GM23248 (cell line): ENCODE results near the gene PPP2R1B. TPM values are rescaled to one million over a fixed set of nuclear protein-coding genes. Genes with fewer than 3 reads are reported as not detected.

Source experiments
- DNase-seq: peaks from one replicate; pipeline ENCODE4 v3.0.0-alpha.2; 2015
- H2AFZ ChIP-seq: fragments of 200-600 bp; sonication (generic); 2 replicates; pipeline ENCODE4 v1.6.1; 2016; ENCODE audit warnings: antibody characterized with exemption
- H3F3A ChIP-seq: fragments of 200-600 bp; sonication (generic); 2 replicates; pipeline ENCODE4 v1.6.1; 2016; ENCODE audit warnings: mild to moderate bottlenecking, antibody characterized with exemption, mixed run types; ENCODE audit not compliant: insufficient read depth
- H3K27ac ChIP-seq: fragments of 200-600 bp; sonication (generic); 2 replicates; pipeline ENCODE4 v1.5.1; 2016; ENCODE audit warnings: mild to moderate bottlenecking
- H3K27me3 ChIP-seq: fragments of 200-600 bp; sonication (generic); replicated peaks from 2 replicates; pipeline ENCODE4 v1.6.1; 2016; ENCODE audit warnings: mild to moderate bottlenecking; ENCODE audit not compliant: insufficient read depth
- H3K36me3 ChIP-seq: fragments of 200-600 bp; sonication (generic); 2 replicates; pipeline ENCODE4 v1.6.1; 2016; ENCODE audit warnings: low read depth, mild to moderate bottlenecking
- H3K4me1 ChIP-seq: fragments of 200-600 bp; sonication (generic); 2 replicates; pipeline ENCODE4 v1.6.1; 2016; ENCODE audit warnings: mild to moderate bottlenecking; ENCODE audit not compliant: insufficient read depth
- H3K4me2 ChIP-seq: fragments of 200-600 bp; sonication (generic); one replicate; pipeline ENCODE4 v1.6.1; 2016; ENCODE audit warnings: mild to moderate bottlenecking; ENCODE audit not compliant: unreplicated experiment
- H3K4me3 ChIP-seq: fragments of 200-600 bp; sonication (generic); 2 replicates; pipeline ENCODE4 v1.5.1; 2016; ENCODE audit warnings: mild to moderate bottlenecking
- H3K79me2 ChIP-seq: fragments of 200-600 bp; sonication (generic); 2 replicates; pipeline ENCODE4 v1.6.1; 2016; ENCODE audit warnings: mild to moderate bottlenecking; ENCODE audit not compliant: insufficient read depth
- H3K9ac ChIP-seq: fragments of 200-600 bp; sonication (generic); 2 replicates; pipeline ENCODE4 v1.6.1; 2016; ENCODE audit warnings: mild to moderate bottlenecking
- H3K9me2 ChIP-seq: fragments of 200-600 bp; sonication (generic); 2 replicates; pipeline ENCODE4 v1.6.1; 2016; ENCODE audit warnings: mixed run types, mild to moderate bottlenecking, moderate library complexity; ENCODE audit not compliant: insufficient read depth
- H3K9me3 ChIP-seq: fragments of 200-600 bp; sonication (generic); one replicate; pipeline ENCODE4 v1.6.1; 2017; ENCODE audit warnings: low read depth
- H4K20me1 ChIP-seq: fragments of 200-600 bp; sonication (generic); 2 replicates; pipeline ENCODE4 v1.6.0; 2016; ENCODE audit not compliant: insufficient read depth
- EZH2 ChIP-seq: fragments of 200-600 bp; sonication (generic); IDR thresholded peaks from 2 replicates; pipeline ENCODE4 v1.6.1; 2018; ENCODE audit warnings: antibody characterized with exemption, mild to moderate bottlenecking; ENCODE audit not compliant: insufficient read depth, poor library complexity, severe bottlenecking
- EZH2phosphoT487 ChIP-seq: fragments of 200-600 bp; sonication (generic); IDR thresholded peaks from 2 replicates; pipeline ENCODE4 v1.6.1; 2018; ENCODE audit warnings: antibody characterized with exemption, moderate library complexity, mild to moderate bottlenecking, low read depth; ENCODE audit not compliant: insufficient read depth
- WGBS, 2 experiments: methylation state at CpG; one replicate each; pipeline ENCODE4 v1.1.6; 2015 to 2017; ENCODE audit warnings: low lambda C conversion rate in 2 of 2, low coverage in 1 of 2; ENCODE audit errors: missing lambda C conversion rate in 2 of 2; 5-methylcytosine and 5-hydroxymethylcytosine counted together
- in situ Hi-C: fragments of 300-500 bp; cut with MboI; formaldehyde crosslinking; loops from 2 replicates; pipeline ENCODE4 v1.15.0; 2020
- polyA plus RNA-seq: library from polyadenylated mRNA; unstranded; fragments of >200 nt; fragmentation: Nextera tagmentation; extraction: Ambion mirVana; gene quantifications from 2 replicates; pipeline ENCODE4 v1.2.1, GENCODE V29; 2016
- total RNA-seq: library from RNA; depleted of rRNA; stranded (reverse); fragments of >200 nt; shearing (Covaris generic); gene quantifications from 2 replicates; pipeline ENCODE4 v1.2.3, GENCODE V29; 2014

PPP2R1B gene
- total and polyA plus RNA-seq, 2 experiments from 2014 or later: 25.1 to 26.2 TPM

GRCh38 chr11:111782109-111782741, 16.0 kb upstream of the PPP2R1B start:
- H3K9ac ChIP-seq: no peak overlapping the region
- H3F3A ChIP-seq: peaks cover 5% of the 10 kb centered on the region; the same call in 1 of the 2 replicates
- in situ Hi-C loops: no loop called here

GRCh38 chr11:111779118-111779517, 12.9 kb upstream of the PPP2R1B start:
- Histone ChIP-seq H3K36me3 (no peaks in the 10 kb centered on the region), H3K9ac (no peak overlapping the region), H3F3A (peaks cover 5% of the 10 kb centered on the region; the same call in 1 of the 2 replicates), H3K27me3 (no peaks in the 10 kb centered on the region), H3K79me2 (no peaks in the 10 kb centered on the region), H3K4me2 (no peak overlapping the region), H3K4me3 (no peak overlapping the region), H3K27ac (no peak overlapping the region), H3K9me3 (no peaks in the 10 kb centered on the region), H3K9me2 (no peaks in the 10 kb centered on the region), H4K20me1 (no peaks in the 10 kb centered on the region), H3K4me1 (0 out of 2 replicates have a peak, but pooled peaks cover 8% of the 10 kb centered on the region), H2AFZ (no peak overlapping the region)
- no peak for DNase-seq
- 91% methylated on average over 6 of the region's 6 CpGs for WGBS, 2 experiments
- in situ Hi-C loops: loop anchor here (10.0 kb wide), 1 partner anchor 324 kb away; no protein-coding TSS in a partner anchor
- no peak for TF ChIP-seq EZH2phosphoT487
- no peak for TF ChIP-seq EZH2

More at GRCh38 chr11:111782109-111782741, 16.0 kb upstream of the PPP2R1B start:
- DNase-seq: no peak
- H3K4me1 ChIP-seq: no peaks in the 10 kb centered on the region
- H4K20me1 ChIP-seq: no peaks in the 10 kb centered on the region
- H2AFZ ChIP-seq: no peak overlapping the region
- H3K4me3 ChIP-seq: no peak overlapping the region
- TF ChIP-seq EZH2 (no peak), EZH2phosphoT487 (no peak)
- H3K27ac ChIP-seq: no peak overlapping the region
- no peaks in the 10 kb centered on the region for H3K9me2 ChIP-seq
- H3K9me3 ChIP-seq: no peaks in the 10 kb centered on the region
- H3K79me2 ChIP-seq: no peaks in the 10 kb centered on the region
- no peaks in the 10 kb centered on the region for H3K27me3 ChIP-seq
- WGBS, 2 experiments: 57 to 59% methylated on average over 5 of the region's 5 CpGs
- no peak overlapping the region for H3K4me2 ChIP-seq
- H3K36me3 ChIP-seq: no peaks in the 10 kb centered on the region

GRCh38 chr11:111778047-111778558, 11.9 kb upstream of the PPP2R1B start:
- TF ChIP-seq EZH2phosphoT487 (no peak), EZH2 (no peak)
- Histone ChIP-seq H3K9ac (no peak overlapping the region), H3K4me2 (no peak overlapping the region), H3K79me2 (no peaks in the 10 kb centered on the region), H2AFZ (no peak overlapping the region), H3F3A (peaks cover 5% of the 10 kb centered on the region; the same call in 1 of the 2 replicates), H3K27me3 (no peaks in the 10 kb centered on the region), H4K20me1 (no peaks in the 10 kb centered on the region), H3K4me1 (0 out of 2 replicates have a peak, but pooled peaks cover 8% of the 10 kb centered on the region), H3K36me3 (no peaks in the 10 kb centered on the region), H3K4me3 (no peak overlapping the region), H3K27ac (no peak overlapping the region), H3K9me3 (no peaks in the 10 kb centered on the region), H3K9me2 (no peaks in the 10 kb centered on the region)
- DNase-seq: no peak
- in situ Hi-C loops: loop anchor here (10.0 kb wide), 1 partner anchor 323 kb away; no protein-coding TSS in a partner anchor
- 80 to 89% methylated on average over 3 of the region's 3 CpGs for WGBS, 2 experiments

- no peaks in the 10 kb centered on the region for H3K36me3 ChIP-seq
- WGBS, 2 experiments: 56 to 60% methylated on average over 4 of the region's 4 CpGs
- no peak overlapping the region for H3K4me3 ChIP-seq
- no peaks in the 10 kb centered on the region for H3K9me2 ChIP-seq
- no peak for TF ChIP-seq EZH2
- TF ChIP-seq EZH2phosphoT487: no peak
- in situ Hi-C loops: loop anchor here (10.0 kb wide), 1 partner anchor 323 kb away; no protein-coding TSS in a partner anchor
- H3K27me3 ChIP-seq: no peaks in the 10 kb centered on the region
- peak; percentile 87 for DNase-seq
- no peak overlapping the region for H3K9ac ChIP-seq
- H3K9me3 ChIP-seq: no peaks in the 10 kb centered on the region
- H2AFZ ChIP-seq: no peak overlapping the region
- H3K4me2 ChIP-seq: no peak overlapping the region
- 0 out of 2 replicates have a peak, but pooled peaks cover 8% of the 10 kb centered on the region for H3K4me1 ChIP-seq
- peaks cover 5% of the 10 kb centered on the region; the same call in 1 of the 2 replicates for H3F3A ChIP-seq
- H4K20me1 ChIP-seq: no peaks in the 10 kb centered on the region
- H3K27ac ChIP-seq: no peak overlapping the region
- no peaks in the 10 kb centered on the region for H3K79me2 ChIP-seq
Measured at GRCh38 chr11:111777094-111778046, 11.2 kb upstream of the PPP2R1B start.
